Fibroblast of skin of abdomen (primary cell): ENCODE data around the gene DLGAP3.
A peak's percentile ranks its signal among the peaks of the same experiment; 100 is the strongest.

Experiments used
- DNase-seq: peaks from one replicate; pipeline ENCODE4 v3.0.0-alpha.2; 2013

Gene DLGAP3

GRCh38 chr1:34900775-34901502 lies 28.5 kb downstream of the DLGAP3 start:
- DNase-seq = no peak

DNA sequence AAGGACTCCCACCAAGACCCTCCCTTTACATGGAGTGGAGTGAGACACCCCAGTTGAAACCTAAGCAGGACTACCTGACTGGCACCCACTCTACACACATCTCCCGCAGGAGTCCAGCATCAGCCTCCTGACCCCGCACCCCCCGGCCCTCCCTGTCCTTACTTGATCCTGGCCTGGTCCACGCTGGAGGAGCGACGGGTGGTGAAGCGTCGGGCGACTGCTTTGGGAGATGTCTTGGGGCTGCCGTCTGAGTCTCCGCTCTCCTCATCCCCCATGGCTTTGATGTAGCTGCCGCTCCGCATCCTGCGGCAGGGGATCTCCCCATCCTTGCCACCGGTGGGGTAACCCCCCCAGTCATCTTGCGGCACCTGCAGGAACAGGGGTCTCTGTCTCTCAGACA lies 29.5 kb downstream of the DLGAP3 start:
- DNase-seq = no peak

DNA sequence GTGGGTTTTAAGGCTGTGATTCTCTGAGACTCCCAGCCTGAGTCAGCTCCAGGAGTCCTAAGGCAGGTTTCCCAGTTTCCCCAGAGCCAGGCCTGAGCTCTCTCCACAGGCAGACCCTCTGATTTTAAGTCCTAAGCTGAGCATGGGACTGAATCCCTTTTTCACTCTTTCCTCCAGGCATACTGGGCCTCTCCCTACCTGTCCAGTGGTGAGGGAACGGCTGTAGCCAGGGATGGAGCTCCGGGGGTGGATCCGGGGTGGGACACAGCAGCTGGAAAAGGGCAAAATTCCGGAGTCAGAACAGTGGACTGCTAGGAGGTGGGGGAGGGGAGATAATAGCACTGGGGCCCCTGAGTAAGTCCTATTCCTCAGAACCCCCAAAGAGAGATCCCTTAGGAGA lies 30.0 kb downstream of the DLGAP3 start:
- no peak for DNase-seq

DNA sequence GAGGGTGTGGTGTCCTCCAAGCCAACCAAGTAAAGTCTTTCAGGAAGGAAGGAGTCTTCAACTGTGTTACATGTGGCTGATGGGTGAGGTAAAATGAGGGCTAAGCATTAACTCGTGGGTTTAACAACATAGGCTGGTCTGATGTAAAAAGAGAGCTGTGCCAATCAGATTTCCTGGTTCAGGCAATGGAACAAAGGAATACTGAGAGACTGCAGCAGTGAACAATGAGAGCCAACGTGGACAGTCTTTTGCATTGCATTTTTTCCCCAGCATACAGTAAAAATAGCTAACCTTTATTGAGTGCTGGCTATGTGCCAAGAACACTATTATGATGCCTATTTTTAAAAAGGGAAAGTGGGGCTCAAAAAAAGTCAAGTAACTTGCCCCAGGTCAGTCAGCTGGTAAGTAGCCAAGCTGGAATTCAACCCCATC lies 31.1 kb downstream of the DLGAP3 start:
- no peak for DNase-seq

DNA sequence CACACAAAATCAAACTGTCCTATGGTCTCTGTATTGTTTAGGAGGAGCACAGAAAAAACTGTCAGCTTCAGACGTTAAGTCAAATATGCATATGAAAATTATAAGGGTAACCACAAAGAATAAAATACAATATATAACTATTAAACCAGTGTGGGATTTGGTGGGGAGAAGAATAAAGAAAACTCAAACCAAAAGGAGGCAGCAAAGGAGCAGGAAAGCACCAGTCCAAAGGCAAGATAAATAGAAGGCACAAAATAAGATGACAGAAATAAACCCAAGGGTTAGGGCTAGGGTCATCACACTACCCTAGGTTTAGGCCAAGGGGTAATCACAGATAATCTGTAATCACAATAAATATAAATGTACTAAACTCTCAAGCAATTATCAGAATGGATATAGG lies 32.8 kb downstream of the DLGAP3 start:
- DNase-seq = no peak

- DNase-seq = no peak
These were observed 39.7 kb downstream of the DLGAP3 start for GRCh38 chr1:34889705-34890104.

DNA sequence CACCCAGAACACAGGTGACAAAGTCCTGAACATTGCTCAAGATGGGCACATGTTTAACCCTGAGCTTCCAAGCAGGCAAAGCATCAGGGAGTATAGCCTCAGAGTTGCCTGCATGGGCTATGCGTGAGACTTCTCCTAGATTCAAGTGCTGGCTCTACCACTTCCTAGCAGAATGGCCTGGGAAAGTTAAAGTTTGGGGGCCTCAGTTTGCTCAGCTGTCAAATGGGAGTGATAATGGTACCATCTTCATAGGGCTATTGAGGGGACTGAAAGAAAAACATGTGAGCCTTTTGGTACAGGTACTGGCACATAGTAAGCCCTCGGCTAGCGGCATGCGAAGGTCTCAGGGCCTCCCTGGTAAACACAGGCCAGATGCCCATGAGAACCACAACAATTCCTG lies 41.9 kb downstream of the DLGAP3 start:
- no peak for DNase-seq

DNA sequence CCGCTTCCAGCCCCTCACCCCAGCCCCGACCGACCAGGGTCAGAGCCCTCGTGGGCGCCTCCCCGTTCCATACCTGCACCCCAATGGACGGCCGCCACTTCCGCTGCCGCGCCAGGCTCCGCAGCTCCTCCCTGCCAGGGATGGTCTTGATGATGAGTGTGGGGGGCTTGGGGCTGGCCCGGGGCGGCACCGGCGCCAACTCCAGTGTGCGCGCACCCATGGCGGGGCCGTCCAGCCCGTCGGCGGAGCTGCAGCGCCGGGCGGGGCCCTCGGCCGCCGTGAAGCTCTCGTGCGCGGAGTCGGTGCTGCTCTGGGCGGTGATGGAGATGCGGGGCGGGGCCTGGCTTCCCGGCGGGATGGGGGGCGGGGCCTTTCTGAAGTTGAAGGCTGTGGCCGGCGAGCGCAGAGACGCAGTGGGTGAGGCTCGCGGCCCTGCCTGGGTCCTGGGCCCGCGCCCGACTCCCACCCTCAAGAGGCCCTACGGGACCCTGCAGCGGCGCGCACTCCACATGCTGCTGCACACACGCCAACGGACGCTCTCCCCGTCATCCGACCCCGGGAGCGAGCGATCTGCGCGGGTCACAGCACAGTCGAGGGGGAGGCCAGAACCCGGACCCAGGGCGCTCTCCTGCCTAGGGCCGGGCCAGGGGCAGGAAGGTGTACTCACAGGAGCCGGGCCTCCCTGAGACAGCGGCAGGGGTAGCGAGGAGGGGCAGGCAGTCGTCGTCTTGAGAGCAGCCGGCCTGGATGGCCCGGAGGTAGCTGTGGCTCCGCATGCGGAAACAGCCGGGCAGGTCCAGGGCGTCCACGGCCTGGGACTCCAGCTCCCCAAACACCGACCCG lies 43.8 kb downstream of the DLGAP3 start:
- DNase-seq = peak; percentile 32

- no peak for DNase-seq
These were observed 44.5 kb downstream of the DLGAP3 start for GRCh38 chr1:34884961-34885360.

GRCh38 chr1:34884536-34884935 lies 44.9 kb downstream of the DLGAP3 start:
- DNase-seq = no peak

- DNase-seq = no peak
These were observed 50.2 kb downstream of the DLGAP3 start for GRCh38 chr1:34879230-34879629.

DNA sequence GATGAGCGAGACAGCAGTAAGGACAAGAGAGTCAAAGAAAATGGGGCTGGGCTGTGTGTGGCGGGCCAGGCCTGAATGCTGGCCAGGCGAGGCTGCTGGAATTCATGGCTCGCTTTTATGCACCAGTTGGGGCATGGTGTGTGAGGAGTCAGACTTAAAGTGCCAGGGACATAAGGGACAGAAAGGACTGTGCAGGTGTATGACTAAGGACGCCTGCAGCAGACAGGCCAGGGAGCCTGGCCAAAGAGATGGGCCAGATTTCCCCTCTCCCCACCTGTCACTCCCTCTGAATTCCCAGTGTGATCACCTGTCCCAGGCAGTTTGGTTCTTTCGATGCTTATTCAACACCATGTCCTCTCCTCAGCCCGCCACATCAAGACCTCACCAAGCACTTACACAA lies 53.0 kb downstream of the DLGAP3 start:
- no peak for DNase-seq

DNA sequence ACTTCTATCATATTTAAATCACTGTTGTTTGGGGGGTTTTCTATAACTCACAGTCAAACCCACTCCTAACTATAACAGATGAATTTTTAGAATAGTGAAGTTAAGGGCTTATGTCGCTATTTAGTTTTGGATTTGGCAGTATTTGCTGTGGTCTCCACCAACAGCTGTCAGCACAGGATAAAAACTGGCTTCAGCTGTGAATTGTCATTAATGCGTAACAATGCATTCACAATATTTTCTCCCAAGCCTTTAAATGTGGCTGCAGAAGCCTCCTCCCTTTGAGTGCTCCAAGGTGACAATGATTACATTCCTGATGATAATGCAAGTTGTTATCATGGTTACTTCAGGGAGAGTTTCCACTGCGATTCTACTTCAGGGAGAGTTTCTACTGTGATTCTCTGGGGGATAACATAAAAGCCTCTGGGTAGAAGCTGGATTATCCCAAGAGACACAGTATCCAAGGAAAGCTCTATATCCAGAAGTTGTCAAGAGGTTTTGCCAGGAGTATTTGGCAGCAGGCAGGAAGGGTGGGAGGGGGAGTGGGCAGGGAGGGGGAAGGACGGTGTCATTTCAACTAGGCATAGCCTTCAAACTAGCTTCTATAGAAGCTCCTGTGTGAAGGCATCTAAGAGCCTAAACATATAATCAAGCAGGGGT lies 55.0 kb downstream of the DLGAP3 start:
- DNase-seq = no peak

DNA sequence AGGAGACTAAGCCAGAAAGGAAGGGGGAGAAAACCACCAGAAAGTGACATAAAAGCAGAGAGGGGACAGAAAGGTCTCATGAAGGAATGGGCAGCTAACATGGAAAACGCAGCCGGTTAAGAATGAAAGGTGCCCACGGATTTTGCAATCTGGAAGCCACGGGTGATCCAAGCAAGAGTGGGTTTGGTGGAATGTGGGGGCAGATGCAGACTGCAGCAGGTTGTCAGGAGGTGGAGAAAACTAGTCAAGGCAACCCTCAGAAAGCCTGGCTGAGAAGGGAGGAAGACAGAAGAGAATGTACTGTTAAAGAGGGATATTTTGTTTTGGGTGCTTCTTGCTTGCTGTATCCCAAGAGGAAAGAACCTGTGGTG lies 57.3 kb downstream of the DLGAP3 start:
- DNase-seq = no peak

DNA sequence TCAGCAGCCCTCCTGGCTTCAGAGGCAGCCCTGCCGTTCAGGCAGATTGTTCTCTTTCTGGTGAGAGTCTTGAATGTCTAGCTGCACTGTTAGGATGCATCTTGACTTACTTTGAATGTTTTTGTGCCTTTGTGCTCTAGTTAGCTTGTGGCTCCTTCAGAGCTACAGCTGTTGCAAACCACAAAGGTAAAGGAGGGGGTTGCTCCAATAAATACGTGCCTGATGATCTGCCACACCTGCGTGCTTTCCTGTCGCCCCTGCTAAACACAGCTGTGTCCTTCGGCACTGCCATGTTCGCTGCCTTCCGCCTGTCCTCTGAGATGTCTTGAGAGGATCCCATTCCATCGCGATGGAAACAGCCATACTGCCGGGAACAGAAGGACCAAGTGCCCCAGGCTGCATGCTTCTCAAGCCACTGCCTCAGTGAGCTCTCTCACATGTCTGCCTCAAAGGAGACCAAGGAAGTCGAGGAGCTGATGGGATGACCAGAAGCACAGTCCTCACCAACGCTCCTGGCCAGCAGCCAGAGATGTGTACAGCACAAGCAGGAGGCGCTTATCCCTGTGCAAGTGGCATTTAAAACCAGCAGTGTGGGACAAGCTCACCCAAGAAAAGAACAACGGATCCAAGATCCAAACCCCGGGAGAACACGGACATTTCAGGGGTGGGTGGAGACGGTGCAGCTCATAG lies 57.9 kb downstream of the DLGAP3 start:
- no peak for DNase-seq

- no peak for DNase-seq
These were observed 59.1 kb downstream of the DLGAP3 start for GRCh38 chr1:34870395-34870794.

GRCh38 chr1:34869760-34870159 lies 59.7 kb downstream of the DLGAP3 start:
- no peak for DNase-seq

DNA sequence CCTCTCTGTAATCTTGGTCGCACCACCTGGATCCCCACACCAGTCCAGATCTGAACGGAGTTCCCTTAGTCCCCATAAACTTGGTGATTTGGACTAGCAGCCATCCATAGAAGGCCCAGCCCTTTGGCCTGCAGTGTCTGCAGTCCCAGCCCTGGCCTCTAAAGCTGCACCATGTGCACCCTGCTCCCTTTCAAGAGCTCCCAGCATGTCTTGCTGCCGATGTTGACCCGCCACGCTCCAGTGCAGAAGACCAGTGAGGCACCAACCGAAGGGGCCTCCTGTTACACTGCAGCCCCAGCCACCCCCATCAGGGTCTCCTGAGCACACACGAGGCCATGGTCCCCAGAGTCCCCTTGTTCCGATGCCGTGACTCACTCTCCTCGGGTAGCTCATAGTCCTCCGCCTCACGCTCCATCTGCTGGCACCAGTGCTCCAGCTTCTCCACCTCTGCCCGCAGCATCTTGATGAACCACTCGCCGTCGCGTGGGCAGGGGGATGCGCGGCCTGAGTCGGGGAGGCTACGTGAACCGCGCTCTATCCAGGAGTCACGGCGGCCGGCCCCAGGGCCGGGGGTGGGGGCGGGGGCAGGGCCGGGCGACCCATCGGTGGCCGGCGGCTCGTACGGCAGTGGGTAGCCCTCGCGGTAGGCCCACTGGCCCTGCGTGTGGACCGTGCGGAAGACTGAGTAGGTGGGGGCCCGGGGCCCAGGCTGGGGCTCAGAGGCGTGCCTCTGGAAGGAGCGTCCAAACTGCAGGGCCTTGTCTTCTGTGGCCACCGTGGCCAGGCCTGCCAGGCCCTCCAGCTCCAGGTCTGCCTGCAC lies 61.0 kb downstream of the DLGAP3 start:
- no peak for DNase-seq

DNA sequence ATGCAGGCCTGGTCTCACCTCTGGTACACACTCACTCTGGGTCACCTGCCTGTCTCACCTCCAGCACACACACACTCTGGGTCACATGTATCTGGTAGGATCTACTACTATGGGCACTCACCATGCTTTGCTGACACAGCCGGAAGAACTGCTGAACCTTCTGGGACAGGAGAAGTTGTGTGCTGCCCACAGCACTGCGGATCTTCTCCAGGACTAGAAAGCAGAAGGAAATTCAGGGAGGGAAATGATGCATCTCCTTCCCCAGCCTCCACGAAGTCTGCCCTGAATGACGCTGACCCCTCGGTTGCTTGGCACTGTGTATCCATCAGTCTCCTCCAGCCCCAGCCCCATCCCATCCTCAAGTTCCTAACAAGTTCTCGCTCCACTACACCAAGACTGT lies 62.0 kb downstream of the DLGAP3 start:
- no peak for DNase-seq

DNA sequence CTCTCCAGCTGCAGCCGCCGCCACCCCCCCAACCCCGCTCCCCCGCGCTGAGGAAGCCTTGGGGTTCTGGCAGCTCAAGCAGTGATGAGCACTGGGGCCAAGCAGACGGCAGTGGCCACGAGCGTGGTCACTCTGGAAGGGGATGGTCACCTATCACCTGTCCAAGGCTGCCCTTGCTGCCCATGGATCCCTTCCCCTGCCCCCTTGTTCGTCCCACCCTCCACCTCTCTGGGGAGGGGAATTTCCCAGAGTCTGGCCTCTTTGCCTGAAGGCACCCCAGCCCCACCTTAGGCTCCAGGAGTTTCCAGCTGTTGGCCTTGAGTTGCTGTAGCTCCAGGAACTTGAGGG lies 62.7 kb downstream of the DLGAP3 start:
- DNase-seq = no peak

- DNase-seq = peak; percentile 65
These were observed 63.3 kb downstream of the DLGAP3 start for GRCh38 chr1:34865981-34866761.
